Endothelial cell of umbilical vein (primary cell): ENCODE data around the gene PLB1. TPM values are rescaled to one million over a fixed set of nuclear protein-coding genes. Genes with fewer than 3 reads are reported as not detected.

Source experiments
- BruUV-seq: library from RNA; stranded (reverse); fragments of 400-500 nt; replicated peaks from 2 replicates; lab custom pipeline; 2021; lab: Mats Ljungman, UMichigan
- CTCF ChIA-PET: fragments of 300-600, 350-600 bp; sonication (Branson Sonifier 250); formaldehyde crosslinking; loops from one replicate; lab custom pipeline; 2021; ENCODE audit warnings: antibody characterized with exemption, inconsistent platforms; lab: Charles Lee
- POLR2A ChIA-PET: fragments of 300-600, 350-600 bp; sonication (Branson Sonifier 250); formaldehyde crosslinking; loops from one replicate; lab custom pipeline; 2021; ENCODE audit warnings: antibody characterized with exemption, inconsistent platforms; lab: Charles Lee
- DNase-seq: peaks from one replicate; pipeline ENCODE4 v3.0.0-alpha.2; 2011; ENCODE audit warnings: low read depth, low spot score
- FAIRE-seq: peaks from 2 replicates; lab custom pipeline; 2011; peaks lifted over from hg19 to GRCh38; lab: Jason Lieb, UNC
- H2AFZ ChIP-seq: 2 replicates; pipeline ENCODE4 v1.6.0; 2012; ENCODE audit warnings: low read depth, low read length, control low read depth, inconsistent platforms
- H3K27ac ChIP-seq: 2 replicates; pipeline ENCODE4 v1.5.1; 2011; ENCODE audit warnings: low read depth, mild to moderate bottlenecking, control low read depth, low read length, moderate library complexity; ENCODE audit not compliant: insufficient read depth
- H3K27me3 ChIP-seq, 2 experiments: 2 replicates each; pipeline versions ENCODE4 v1.6.0 to v1.6.1; 2011; ENCODE audit warnings: low read length in 2 of 2, mixed read lengths in 1 of 2; ENCODE audit not compliant: control insufficient read depth in 2 of 2, insufficient read depth in 2 of 2
- H3K36me3 ChIP-seq, 2 experiments: 2 replicates in 1 of 2; 3 replicates in 1 of 2; pipeline ENCODE4 v1.5.1; 2011; ENCODE audit warnings: low read length in 2 of 2, mild to moderate bottlenecking in 1 of 2, moderate library complexity in 1 of 2; ENCODE audit not compliant: control insufficient read depth in 2 of 2, insufficient read depth in 2 of 2; ENCODE audit errors: extremely low read depth in 1 of 2
- H3K4me1 ChIP-seq: 3 replicates; pipeline ENCODE4 v1.5.1; 2011; ENCODE audit warnings: mild to moderate bottlenecking, low read length; ENCODE audit not compliant: control insufficient read depth, insufficient read depth; ENCODE audit errors: extremely low read depth
- H3K4me2 ChIP-seq: 2 replicates; pipeline ENCODE4 v1.6.1; 2011; ENCODE audit warnings: low read length, control low read depth, mixed read lengths; ENCODE audit not compliant: insufficient read depth
- H3K4me3 ChIP-seq, 3 experiments: fragments of 200-600 bp in 1 of 3; sonication (generic), shearing (Covaris generic) in 1 of 3; replicated peaks in 1 of 3; 2 replicates each; pipeline ENCODE4 v1.5.1; 2011 to 2016; ENCODE audit warnings: control low read depth in 3 of 3, low read length in 3 of 3, mild to moderate bottlenecking in 2 of 3, inconsistent platforms in 1 of 3, low read depth in 1 of 3, moderate library complexity in 1 of 3; ENCODE audit not compliant: insufficient read depth in 1 of 3
- H3K79me2 ChIP-seq: 2 replicates; pipeline ENCODE4 v1.6.0; 2012; ENCODE audit warnings: low read length, inconsistent platforms; ENCODE audit not compliant: control insufficient read depth, insufficient read depth
- H3K9ac ChIP-seq: replicated peaks from 2 replicates; pipeline ENCODE3; 2011; ENCODE audit warnings: low read length, control low read depth; ENCODE audit not compliant: insufficient read depth; ENCODE audit errors: extremely low read depth
- H3K9me1 ChIP-seq: replicated peaks from 3 replicates; pipeline ENCODE4 v1.6.0; 2011; ENCODE audit warnings: mild to moderate bottlenecking, low read length; ENCODE audit not compliant: control insufficient read depth, insufficient read depth; ENCODE audit errors: extremely low read depth
- H3K9me3 ChIP-seq: replicated peaks from 2 replicates; pipeline ENCODE4 v1.5.1; 2012; ENCODE audit warnings: low read length, inconsistent platforms; ENCODE audit not compliant: control insufficient read depth, insufficient read depth
- H4K20me1 ChIP-seq: replicated peaks from 2 replicates; pipeline ENCODE3; 2011; ENCODE audit warnings: mild to moderate bottlenecking, low read length; ENCODE audit not compliant: control insufficient read depth, insufficient read depth; ENCODE audit errors: extremely low read depth
- EZH2 ChIP-seq: IDR thresholded peaks from 2 replicates; pipeline ENCODE4 v1.6.1; 2012; ENCODE audit warnings: borderline replicate concordance, low read depth, mild to moderate bottlenecking, moderate library complexity, low read length, inconsistent platforms; ENCODE audit not compliant: severe bottlenecking
- FOS ChIP-seq: IDR thresholded peaks from 2 replicates; pipeline ENCODE4 v1.6.1; 2011; ENCODE audit warnings: mild to moderate bottlenecking, low read length, moderate library complexity, borderline replicate concordance; ENCODE audit not compliant: insufficient read depth
- GATA2 ChIP-seq: IDR thresholded peaks from 2 replicates; pipeline ENCODE4 v1.7.0; 2011; ENCODE audit warnings: low read depth, mild to moderate bottlenecking, moderate library complexity, mixed read lengths, low read length; ENCODE audit not compliant: insufficient read length, insufficient read depth
- JUN ChIP-seq: IDR thresholded peaks from 2 replicates; pipeline ENCODE4 v1.6.1; 2011; ENCODE audit warnings: borderline replicate concordance, low read depth; ENCODE audit not compliant: insufficient read length, insufficient read depth
- MAX ChIP-seq: IDR thresholded peaks from 2 replicates; pipeline ENCODE4 v1.6.1; 2011; ENCODE audit not compliant: insufficient read depth, insufficient read length
- MYC ChIP-seq: IDR thresholded peaks from one replicate; pipeline ENCODE4 v1.6.1; 2011; ENCODE audit warnings: mild to moderate bottlenecking, low read depth, low read length
- POLR2A ChIP-seq: IDR thresholded peaks from 2 replicates; pipeline ENCODE4 v1.6.1; 2012; ENCODE audit warnings: low read depth, mild to moderate bottlenecking, control low read depth, low read length
- POLR2AphosphoS5 ChIP-seq: IDR thresholded peaks from 2 replicates; pipeline ENCODE4 v1.6.1; 2012; ENCODE audit warnings: low read depth, mild to moderate bottlenecking, control low read depth, low read length, moderate library complexity; ENCODE audit not compliant: insufficient read depth
- dilution Hi-C: fragments of 300-500 bp; cut with MboI; formaldehyde crosslinking; loops from one replicate; pipeline ENCODE4 v1.15.0; 2019; ENCODE audit warnings: low sequenced_read_pairs; ENCODE audit not compliant: extremely low pct_ligation_motif_present
- intact Hi-C: fragments of 100-400 bp; cut with micrococcal nuclease; formaldehyde crosslinking; loops from one replicate; pipeline ENCODE4 v1.10.0; 2022
- polyA plus RNA-seq, 4 experiments: library from polyadenylated mRNA; depleted of rRNA in 3 of 4; stranded (reverse) in 3 of 4; unstranded in 1 of 4; fragments of >200 nt; gene quantifications; 2 replicates each; pipeline versions ENCODE4 v1.2.1 to v1.2.3, GENCODE V29; 2011 to 2012; ENCODE audit warnings: missing spikeins in 1 of 4
- total RNA-seq: library from RNA; stranded (reverse); gene quantifications from 2 replicates; pipeline ENCODE4 v1.2.3, GENCODE V29; 2021
- TF ChIP-seq, protein P1 (sequence below), 2 donors: IDR thresholded peaks; 1 replicate in 1 of 2; 2 replicates in 1 of 2; pipeline ENCODE4 v1.5.1; 2011; ENCODE audit warnings: low read length in 2 of 2, mild to moderate bottlenecking in 2 of 2, moderate library complexity in 2 of 2, control low read depth in 1 of 2, inconsistent platforms in 1 of 2, low read depth in 1 of 2; ENCODE audit not compliant: insufficient read depth in 1 of 2; ENCODE audit errors: extremely low read depth in 1 of 2

The PLB1 gene
- total and polyA plus RNA-seq, 2 donors (not counting 3 experiments of a cell fraction or from before 2014, with no cell fraction given) = 0.75 to 0.80 TPM

- no peak for TF ChIP-seq GATA2
- H3K4me2 ChIP-seq = no peak overlapping the region
- no peak overlapping the region for H2AFZ ChIP-seq
- no peaks in the 10 kb centered on the region for H3K9me1 ChIP-seq
- H4K20me1 ChIP-seq = no peaks in the 10 kb centered on the region
- no peak overlapping the region for H3K27ac ChIP-seq
- no peaks in the 10 kb centered on the region for H3K79me2 ChIP-seq
- H3K36me3 ChIP-seq = no peaks in the 10 kb centered on the region
- ChIA-PET CTCF (interaction anchor here (0.8 to 5.2 kb wide), 3 partner anchors 12 to 16 kb away, joined by 3 to 30 read pairs (median 4); no protein-coding TSS in a partner anchor), POLR2A (no interaction called here)
- H3K9ac ChIP-seq = no peak overlapping the region
- peaks cover 5% of the 10 kb centered on the region for H3K4me1 ChIP-seq
- H3K9me3 ChIP-seq = no peaks in the 10 kb centered on the region
- peak; percentile 4 for FAIRE-seq
- DNase-seq = no peak
- dilution Hi-C loops (no loop called here), intact Hi-C loops (no loop called here)
- no peaks in the 10 kb centered on the region for H3K27me3 ChIP-seq
- H3K4me3 ChIP-seq = no peak overlapping the region
- BruUV-seq = no TSS peak
These were observed 82.9 kb downstream of the PLB1 start for GRCh38 chr2:28578774-28579173.

- DNase-seq (no peak), FAIRE-seq (no peak)
- H3K4me1 ChIP-seq = peaks cover 12% of the 10 kb centered on the region
- no peak overlapping the region for H3K4me2 ChIP-seq
- ChIA-PET CTCF (interaction anchor here (0.8 to 5.2 kb wide), 6 partner anchors 11 to 15 kb away, joined by 3 to 30 read pairs (median 4); no protein-coding TSS in a partner anchor), POLR2A (no interaction called here)
- H3K9ac ChIP-seq = no peak overlapping the region
- H3K9me3 ChIP-seq = no peaks in the 10 kb centered on the region
- no peaks in the 10 kb centered on the region for H3K79me2 ChIP-seq
- no peak overlapping the region for H2AFZ ChIP-seq
- dilution Hi-C loops (no loop called here), intact Hi-C loops (no loop called here)
- no TSS peak for BruUV-seq
- no peak overlapping the region for H3K27ac ChIP-seq
- H3K36me3 ChIP-seq = no peaks in the 10 kb centered on the region
- TF ChIP-seq JUN = no peak
- TF ChIP-seq EZH2 = no peak
- no peak for TF ChIP-seq MYC
- no peak for TF ChIP-seq POLR2AphosphoS5
- TF ChIP-seq MAX = no peak
- TF ChIP-seq FOS = no peak
- TF ChIP-seq GATA2 = no peak
- no peak for TF ChIP-seq POLR2A
- TF ChIP-seq, protein P1, sequence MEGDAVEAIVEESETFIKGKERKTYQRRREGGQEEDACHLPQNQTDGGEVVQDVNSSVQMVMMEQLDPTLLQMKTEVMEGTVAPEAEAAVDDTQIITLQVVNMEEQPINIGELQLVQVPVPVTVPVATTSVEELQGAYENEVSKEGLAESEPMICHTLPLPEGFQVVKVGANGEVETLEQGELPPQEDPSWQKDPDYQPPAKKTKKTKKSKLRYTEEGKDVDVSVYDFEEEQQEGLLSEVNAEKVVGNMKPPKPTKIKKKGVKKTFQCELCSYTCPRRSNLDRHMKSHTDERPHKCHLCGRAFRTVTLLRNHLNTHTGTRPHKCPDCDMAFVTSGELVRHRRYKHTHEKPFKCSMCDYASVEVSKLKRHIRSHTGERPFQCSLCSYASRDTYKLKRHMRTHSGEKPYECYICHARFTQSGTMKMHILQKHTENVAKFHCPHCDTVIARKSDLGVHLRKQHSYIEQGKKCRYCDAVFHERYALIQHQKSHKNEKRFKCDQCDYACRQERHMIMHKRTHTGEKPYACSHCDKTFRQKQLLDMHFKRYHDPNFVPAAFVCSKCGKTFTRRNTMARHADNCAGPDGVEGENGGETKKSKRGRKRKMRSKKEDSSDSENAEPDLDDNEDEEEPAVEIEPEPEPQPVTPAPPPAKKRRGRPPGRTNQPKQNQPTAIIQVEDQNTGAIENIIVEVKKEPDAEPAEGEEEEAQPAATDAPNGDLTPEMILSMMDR (IDR thresholded peaks at IDR 0.05; ENCODE audit: extremely low read depth in 1 of 2, insufficient read depth in 1 of 2, low read depth in 1 of 2, low read length in 2 of 2) = no peak
- H3K9me1 ChIP-seq = no peaks in the 10 kb centered on the region
- no peaks in the 10 kb centered on the region for H3K27me3 ChIP-seq
- H3K4me3 ChIP-seq = no peak overlapping the region
- H4K20me1 ChIP-seq = no peaks in the 10 kb centered on the region
These were observed 83.7 kb downstream of the PLB1 start for GRCh38 chr2:28579606-28580005.
